Measurements from ENCODE around the gene TMEM170A.

The TMEM170A gene

DNA sequence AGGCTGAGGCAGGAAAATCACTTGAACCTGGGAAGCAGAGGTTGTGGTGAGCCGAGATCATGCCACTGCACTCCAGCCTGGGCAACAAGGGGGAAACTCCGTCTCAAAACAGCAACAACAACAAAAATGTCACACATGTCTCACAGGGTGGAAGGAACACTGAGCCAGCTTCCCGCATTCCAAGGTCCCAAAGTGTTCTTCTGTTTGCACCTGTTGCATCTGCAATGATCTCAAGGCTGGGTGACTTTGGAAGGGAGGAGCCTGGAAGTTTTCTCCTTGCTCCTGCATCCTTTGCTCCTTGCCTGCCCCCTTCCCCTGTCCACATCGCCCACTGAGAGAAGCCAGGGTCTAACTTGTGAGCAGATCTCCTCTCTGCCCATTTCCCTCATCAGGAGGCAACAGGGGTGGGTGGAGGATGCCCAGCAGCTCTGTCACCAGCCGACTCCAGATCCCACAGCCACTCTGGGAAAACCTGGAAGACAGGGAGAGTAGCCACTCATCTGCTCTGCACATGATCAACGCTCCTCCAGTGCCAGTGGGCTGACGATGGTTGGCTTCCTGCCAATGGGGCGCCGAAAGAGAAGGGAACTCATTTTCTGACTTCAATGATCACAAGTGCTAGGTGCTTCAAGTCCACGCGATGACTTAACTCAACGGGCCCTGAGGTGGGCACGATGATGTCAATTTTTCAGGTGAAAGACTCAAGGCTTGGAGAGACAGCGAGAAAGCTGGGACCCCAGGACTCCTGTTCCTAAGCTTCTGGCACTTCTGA, 18.1 kb upstream of the TMEM170A start:
- no peak for DNase-seq (ENCODE audit: low read depth in 2 of 3, low spot score in 1 of 3)

DNA sequence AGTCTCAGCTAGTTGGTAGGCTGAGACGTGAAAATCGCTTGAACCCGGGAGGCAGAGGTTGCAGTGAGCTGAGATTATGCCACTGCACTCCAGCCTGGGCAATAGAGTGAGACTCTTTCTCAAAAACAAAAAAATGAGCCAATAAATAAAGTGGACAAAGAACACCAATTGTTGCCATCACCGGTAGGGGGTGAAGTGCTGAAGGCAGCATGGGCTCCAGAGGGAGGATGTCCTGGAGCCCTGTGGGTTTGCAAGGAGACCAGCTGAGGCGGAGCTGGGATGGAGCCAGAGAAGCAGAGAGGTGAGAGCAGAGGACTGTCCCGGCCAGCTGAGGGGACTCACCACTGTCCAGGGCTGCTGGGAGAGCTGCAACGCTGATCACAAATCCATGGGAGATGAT, 17.0 kb upstream of the TMEM170A start:
- no peak for DNase-seq (ENCODE audit: low read depth in 2 of 3, low spot score in 1 of 3)

DNA sequence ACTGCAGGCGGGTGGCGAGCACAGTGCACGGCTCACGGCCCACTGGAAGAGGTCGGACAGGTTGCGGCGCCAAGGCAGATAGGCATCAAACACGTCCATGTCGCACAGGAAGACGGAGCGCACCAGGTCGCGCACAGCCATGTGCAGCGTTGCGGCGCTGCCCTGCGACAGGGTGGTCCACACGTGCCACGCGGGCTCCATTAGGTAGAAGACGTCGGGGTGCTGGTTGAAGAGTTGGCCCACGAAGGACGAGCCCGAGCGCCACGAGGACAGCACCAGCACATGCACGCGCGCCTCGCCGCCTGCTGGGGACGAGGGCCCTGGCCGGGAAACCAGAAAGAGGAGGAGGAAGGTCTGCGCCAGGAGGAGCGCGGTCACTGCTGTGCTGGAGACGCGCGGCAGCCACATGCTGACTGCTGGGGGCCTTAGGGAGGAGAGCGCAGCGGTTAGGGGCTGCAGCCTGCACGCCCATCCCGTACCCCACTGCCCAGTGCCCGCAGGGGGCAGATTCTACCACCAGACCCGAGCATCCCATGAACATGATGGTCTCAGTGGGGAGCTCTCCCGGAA, 15.0 kb upstream of the TMEM170A start:
- DNase-seq (ENCODE audit: low read depth in 2 of 3, low spot score in 1 of 3), result no peak

DNA sequence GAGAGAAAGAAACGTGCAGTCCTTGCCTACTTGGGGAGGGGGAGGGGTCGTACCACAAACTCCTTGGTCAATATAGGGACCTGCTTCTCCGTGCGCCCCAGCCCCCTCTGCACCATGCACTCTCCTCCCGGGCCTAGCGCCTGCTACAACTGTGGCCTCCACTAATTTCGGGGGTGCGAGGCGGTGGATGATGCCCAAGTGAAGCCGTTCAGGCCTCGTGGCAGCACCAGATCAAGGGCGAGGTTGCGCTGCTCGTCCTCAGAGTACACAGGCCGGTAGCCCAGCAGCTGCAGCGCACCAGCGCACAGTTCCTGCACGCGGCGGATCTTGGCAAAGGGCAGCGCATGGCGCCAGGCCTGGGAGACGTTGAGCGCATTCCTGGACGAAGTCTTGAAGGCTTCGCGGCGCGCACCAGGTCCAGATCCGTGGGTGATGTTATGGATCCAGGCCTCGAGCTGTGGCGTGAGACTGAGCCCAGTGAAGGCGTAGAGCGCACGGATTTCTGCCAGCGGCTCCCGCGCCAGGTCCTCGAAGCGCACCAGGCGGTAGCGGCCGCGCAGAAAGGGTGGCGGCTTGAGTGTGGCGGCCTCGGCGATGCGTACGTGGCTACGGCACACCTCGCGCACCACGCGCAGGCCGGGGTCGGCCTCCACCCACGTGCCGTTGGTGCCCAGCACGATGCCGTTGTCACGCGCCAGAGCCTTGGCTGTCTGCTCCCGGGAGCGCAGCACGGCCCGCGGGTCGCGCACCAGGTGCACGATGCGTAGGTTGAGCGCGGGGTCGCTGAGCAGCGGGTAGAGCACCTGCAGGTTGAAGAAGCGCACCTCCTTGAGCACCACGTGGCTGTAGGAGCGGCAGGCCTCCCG, 14.2 kb upstream of the TMEM170A start:
- DNase-seq (ENCODE audit: low read depth in 2 of 3, low spot score in 1 of 3), result no peak

DNA sequence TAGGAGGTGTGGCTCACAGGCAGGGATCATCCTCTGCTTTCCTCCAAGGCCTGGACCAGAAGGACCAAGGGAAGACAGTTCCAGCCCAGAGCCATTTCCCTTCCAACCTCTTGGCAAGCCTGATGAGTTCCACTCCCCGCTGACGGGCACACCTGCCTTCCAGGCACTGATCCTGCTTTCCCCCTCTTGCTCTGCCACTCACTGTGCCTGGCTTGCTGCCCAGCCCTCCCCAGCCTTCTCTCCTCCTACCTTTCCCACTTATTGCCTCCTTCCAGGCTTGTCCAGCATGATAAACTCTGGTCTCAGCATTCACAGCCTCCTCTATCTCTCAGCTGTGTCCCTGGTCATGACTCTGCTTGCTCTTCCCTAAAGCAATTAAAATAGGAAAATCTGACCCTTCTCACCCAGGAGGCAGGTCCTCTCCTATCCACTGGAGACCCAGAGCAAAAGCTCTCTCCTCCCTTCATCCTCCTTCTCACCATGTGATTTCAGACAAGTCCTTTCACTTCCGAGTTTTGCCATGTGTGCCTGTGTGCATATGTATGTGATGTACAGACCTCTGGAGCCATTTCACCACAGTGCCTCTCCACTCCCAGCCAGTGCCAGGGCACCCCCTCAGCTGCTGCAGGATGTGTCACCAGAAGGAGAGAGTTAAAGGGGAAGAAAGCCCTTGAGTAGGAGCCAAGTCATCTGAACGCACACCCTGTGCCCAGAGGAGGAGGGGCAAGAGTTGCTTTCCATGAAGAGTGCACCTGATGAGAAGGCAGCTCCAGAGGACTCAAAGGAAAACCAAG, 13.4 kb upstream of the TMEM170A start:
- DNase-seq (ENCODE audit: low read depth in 2 of 3, low spot score in 1 of 3), result no peak

DNA sequence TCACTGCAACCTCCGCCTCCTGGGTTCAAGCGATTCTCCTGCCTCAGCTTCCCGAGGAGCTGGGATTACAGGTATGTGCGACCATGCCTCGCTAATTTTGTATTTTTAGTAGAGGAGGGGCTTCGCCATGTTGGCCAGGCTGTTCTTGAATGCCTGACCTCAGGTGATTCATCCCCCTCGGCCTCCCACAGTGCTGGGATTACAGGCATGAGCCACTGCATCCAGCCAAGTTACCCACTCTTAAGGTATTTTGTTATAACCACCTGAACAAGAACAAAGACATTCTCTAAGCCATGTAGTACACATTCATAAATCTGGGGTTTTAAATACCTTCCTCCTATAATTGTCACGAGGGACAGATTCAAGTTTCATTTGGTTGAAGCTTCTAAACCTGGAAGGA, 12.3 kb upstream of the TMEM170A start:
- DNase-seq (ENCODE audit: low read depth in 2 of 3, low spot score in 1 of 3), result no peak

DNA sequence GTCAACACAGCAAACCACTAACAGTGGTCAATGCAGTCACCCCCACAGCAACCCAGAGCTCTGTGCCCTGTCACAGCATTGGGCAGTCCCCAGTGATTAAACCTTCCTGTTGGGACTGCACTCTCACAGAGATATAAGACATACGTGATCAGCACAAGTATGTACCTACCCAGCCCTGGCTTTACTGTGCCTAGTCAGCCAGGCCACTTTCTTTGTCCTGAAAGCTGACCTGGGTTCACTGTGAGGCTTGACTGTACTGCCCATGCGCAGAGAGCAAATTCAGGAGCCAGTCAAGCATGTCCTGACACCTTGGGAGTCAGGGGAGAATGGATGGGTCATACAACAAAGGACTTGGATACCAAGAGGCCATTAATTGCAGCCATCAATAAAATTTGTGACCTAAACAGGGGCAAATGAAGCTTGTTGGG, 10.9 kb upstream of the TMEM170A start:
- no peak for DNase-seq (ENCODE audit: low read depth in 2 of 3, low spot score in 1 of 3)

DNA sequence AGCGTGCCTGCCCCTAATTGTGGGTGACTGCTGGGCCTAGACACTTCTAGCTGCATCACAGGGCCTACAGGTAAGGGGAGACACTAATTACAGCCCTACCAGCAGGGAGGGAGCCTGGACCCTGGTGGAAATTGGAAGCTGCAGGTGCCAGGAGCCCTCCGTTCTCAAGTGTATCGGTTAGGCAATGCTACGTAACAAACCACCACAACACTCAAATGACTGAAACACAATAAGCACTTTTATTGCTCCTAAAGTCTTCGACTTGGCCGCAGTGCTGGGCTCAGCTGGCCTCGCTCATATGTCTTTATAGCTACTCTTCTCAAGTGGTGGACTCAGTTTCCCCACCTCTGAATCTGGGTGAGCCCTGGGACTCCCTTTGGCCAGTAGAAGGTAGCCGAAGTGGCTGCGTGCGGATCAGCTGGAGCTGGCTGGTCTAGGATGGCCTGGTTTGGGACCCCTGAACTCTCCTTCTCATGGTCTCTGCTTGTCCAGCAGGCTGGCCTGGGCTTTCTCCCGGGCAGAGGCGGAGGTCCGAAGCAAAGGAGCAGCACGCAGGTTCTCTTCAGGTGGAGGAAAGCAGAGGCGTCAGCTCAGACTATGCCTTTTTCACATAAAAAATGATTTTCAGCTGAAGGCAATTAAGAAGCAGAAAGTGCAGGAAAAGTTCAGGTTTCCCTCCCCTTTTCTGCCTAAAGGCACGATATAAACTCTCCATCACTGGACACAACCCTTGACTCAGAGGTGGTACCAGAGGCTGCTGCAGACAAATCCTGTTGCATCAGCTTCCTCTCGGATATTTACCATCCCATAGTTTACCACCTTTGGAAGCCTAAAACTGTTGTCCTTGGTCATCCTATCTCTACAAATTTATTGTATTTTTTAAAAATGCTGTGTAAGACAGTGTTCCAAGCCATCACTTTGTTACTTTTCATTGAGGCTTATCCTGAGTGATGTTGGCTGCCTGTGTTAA, 8.7 kb upstream of the TMEM170A start:
- no peak for DNase-seq (ENCODE audit: low read depth in 2 of 3, low spot score in 1 of 3)

DNA sequence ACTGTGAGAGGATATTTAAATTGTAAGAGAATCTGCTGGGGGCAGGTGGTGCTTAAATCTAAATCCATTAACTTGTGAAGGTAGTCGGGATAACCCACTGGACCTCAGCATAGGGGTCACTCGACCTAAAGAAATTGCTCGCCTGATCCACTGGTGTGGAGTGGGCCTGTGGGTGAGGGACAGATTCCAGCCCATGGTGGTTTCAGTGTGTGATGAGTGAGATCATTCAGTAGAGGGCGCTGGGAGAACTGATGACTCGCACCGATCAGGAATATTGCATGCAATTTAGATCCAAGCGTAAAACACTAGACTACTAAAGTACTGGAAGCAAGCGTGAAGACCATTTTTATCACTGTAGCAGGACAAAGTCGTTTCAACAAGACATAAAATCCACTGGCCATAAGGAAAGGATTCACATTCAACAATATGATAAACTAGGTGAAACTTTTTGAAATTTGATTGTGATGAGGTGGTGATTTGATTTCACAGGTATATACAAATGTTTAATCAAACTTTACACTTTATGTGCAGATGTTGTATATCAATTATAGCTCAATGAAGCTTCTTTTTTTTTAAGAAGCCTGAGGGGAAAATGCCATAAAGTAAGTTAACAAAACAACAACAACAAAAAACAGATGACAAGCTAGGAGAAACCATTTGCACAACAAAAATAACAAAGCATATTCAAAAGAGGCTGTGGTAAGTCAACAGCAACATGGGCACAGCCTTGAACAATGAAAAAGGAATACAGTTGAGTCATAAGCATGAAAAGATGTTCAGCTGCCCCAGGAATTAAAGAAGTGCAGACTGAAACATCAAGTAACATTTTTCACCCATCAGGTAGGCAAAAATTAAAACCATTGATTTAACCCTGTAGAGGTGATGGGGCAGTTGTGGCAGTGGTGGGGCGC, 7.5 kb upstream of the TMEM170A start:
- DNase-seq (ENCODE audit: low read depth in 2 of 3, low spot score in 1 of 3), result peak in 1 of 3 donors; percentile 37

DNA sequence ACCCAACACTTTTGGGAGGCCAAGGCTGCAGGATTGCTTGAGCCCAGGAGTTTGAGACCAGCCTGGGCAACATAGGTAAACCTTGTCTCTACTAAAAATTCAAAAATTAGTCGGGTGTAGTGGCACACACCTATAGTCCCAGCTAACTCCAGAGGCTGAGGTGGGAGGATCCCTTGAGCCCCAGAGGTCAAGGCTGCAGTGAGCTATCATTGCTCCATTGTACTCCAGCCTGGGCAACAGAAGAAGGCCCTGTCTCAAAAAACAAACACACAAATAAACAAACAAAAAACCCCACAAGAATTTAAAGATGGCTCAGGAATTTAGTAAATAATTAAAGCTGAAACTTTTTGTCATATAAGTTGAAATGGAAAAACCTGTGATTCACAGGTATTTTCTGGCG, 2.3 kb upstream of the TMEM170A start:
- no peak for DNase-seq (ENCODE audit: low read depth in 2 of 3, low spot score in 1 of 3)

DNA sequence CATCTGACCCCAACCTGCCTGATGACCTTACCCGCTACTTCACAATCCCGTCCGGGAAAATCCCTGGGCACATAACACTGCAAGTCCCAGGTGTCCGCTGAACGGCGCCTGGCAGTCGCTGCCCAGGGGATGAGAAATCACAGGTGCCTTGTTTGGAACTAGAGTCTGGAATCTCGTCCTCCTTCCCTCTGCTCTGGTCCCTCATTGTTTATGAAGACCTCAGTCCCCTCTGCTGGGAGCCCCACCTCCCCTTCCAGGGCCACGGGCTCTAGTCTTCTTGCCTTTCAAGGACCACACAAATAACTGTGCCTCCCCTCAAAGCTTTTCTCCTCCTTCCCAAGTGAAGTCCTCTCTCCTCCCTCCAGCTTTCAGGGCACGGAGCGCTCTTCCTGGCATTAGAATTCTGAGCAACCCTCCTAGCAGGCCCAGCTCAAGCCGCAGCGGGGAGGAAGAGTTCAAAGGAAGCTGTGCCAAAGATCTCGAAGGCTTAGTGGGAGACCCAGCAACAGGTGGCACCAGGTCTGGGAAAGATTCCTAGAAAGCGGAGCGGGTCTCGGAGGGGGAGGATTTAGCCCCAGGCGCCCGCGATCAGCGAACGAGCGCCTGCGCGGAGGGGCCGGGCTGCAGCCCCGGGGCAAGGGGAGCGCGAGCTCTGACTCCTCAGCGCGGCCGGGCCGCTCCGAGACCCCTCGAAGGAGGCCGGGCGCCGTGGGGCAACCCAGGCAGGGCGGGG, 934 bp downstream of the TMEM170A start:
- peak in 1 of 3 donors; percentile 23 for DNase-seq (ENCODE audit: low read depth in 2 of 3, low spot score in 1 of 3)

DNA sequence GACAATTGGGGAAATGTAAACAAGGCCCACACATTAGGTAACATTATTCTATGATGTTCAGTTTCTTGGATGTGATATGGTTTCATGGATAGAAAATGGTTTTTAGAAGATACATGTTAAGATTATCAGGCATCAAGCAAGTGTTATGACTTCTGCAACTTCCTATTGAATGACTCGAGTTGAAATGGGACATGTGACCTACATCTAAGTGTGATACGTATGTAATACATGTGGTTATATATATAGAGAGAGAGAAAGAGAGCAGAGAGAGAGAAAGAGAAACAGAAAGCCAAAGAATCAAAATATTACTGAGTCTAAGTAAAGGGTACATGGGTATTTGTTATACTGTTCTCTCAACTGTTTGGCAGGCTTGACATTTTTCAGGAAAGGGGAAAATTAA, 1.7 kb downstream of the TMEM170A start:
- DNase-seq (ENCODE audit: low read depth in 2 of 3, low spot score in 1 of 3), result no peak

DNA sequence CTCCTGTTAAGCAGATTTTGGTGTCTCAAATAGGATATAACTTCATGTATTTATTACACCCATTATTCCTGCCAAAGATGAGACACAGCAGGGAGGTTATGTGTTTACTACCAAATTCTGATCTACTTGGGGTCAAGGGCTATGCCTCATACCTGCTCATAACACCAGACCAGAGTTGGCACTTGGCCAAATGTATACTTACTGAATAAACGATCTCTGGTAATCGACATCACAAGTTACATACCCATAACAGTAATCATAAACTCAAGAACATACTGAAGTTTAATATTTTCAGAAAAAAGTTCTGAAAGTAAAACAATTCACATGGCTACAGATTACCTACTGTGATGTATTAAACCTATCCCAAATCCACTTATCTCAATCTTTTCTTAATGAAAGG, 2.9 kb downstream of the TMEM170A start:
- no peak for DNase-seq (ENCODE audit: low read depth in 2 of 3, low spot score in 1 of 3)

DNA sequence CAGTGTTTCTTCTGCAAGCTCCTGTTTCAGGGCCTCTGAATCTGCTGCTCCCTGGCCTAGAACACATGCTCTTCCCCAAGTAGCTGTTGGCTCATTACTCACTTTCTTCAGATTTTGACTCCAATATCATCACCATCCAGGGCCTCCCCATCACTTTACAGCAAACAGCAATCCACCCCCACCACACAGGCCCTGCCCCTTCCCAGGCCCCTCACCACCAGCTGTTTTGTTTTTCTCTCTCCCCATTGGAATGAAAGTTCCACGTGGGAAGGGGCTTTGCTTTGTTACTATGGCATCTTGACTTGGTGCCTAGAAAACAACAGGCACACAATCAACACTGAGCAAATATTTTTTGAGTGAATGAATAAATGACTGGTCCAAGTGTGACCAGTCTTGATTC, 4.0 kb downstream of the TMEM170A start:
- DNase-seq (ENCODE audit: low read depth in 2 of 3, low spot score in 1 of 3), result no peak

DNA sequence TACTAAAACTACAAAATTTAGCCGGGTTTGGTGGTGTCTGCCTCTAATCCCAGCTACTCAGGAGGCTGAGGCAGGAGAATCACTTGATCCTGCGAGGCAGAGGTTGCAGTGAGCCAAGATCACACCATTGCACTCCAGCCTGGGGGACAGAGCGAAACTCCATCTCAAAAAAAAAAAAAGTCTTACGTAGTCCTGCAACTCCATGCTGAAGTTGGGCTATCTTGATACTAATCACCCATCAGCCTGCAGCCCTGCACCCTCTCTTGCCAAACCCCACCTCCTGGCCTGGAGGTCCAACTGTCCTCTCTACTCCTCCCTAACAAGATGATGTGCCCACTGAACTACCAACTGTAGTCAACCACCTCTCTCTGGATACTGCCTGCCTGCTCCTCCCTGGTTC, 4.8 kb downstream of the TMEM170A start:
- DNase-seq (ENCODE audit: low read depth in 2 of 3, low spot score in 1 of 3), result no peak

DNA sequence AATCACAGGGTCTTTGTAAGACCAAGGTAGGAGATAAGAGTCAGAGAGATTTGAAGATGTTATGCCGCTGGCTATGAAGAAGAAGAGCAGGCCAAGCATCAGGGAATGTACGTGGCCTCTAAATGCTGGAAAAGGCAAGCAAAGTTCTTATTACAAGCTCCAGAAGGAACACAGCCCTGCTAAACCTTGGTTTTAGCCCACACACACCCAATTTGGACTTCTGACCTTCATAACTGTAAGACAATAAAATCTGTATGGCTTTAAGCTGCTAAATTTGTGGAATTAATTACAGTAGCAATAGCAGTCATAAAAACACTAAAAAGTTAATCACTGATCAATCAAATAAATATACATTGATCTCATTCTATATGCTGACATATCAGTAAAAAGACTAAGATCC, 6.0 kb downstream of the TMEM170A start:
- DNase-seq (ENCODE audit: low read depth in 2 of 3, low spot score in 1 of 3), result no peak

DNA sequence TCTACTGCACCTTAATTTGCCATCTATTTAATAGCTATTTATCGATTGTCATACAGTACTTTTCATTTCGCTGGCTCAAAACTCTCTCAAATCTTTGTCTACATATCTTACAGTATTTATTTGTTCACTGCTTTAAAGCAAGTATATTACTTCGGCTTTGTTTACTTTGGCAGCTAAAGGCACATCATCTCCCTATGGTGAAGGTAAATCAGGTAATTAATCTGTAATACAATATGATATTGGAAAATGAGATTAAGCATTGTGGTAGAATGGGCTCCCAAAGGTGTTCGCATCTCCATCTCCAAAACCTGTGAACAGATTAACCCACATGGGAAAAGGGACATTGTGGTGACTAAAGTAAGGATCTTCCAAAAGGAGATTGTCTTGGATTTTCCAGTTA, 6.5 kb downstream of the TMEM170A start:
- no peak for DNase-seq (ENCODE audit: low read depth in 2 of 3, low spot score in 1 of 3)

DNA sequence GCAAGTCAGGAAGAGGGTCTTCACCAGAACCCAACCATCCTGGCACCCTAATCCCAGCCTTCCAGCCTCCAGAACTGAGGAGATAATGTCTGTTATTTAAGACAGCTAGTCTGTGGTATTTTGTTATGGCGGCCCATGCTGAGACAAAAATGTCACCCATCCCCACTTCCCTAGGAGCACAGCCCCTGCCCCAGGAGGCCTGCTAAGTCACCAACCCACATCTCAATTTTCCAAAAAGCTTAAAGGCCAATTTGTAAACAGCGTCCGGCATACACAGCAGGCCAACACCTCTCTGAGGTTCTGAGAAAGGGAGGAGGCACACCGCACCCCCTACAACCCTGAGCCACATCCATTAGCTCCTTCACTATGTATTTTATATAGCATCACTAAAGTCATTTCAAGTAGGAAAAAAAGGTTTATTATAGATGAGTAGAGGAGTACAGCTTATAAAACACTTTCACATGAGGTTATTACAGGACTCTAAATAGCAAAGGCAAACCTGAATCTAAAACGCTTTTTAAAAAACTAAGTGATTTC, 6.9 kb downstream of the TMEM170A start:
- no peak for DNase-seq (ENCODE audit: low read depth in 2 of 3, low spot score in 1 of 3)
